Activated T-helper 2 cell treated with anti-CD3 and anti-CD28 coated beads, Interferon-gamma antibody, Interleukin-2, Interleukin-4, amounts not matched to agents 10 μg/mL and 5 μg/mL and 100 μg/mL, durations not matched to agents 14 hours and 24 hours and 36 hours (primary cell): ENCODE results near the gene MTMR1. TPM values are rescaled to one million over a fixed set of nuclear protein-coding genes. Genes with fewer than 3 reads are reported as not detected.

ENCODE experiments used
- DNase-seq: peaks from one replicate; pipeline ENCODE4 v3.0.0; 2021; ENCODE audit warnings: low spot score
- H3K27ac Mint-ChIP-seq: one replicate; pipeline ENCODE4 v1.8.0; 2021; ENCODE audit warnings: mixed read lengths
- H3K27me3 Mint-ChIP-seq: one replicate; pipeline ENCODE4 v1.8.0; 2021; ENCODE audit warnings: low read depth, mixed read lengths
- H3K36me3 Mint-ChIP-seq: one replicate; pipeline ENCODE4 v1.8.0; 2021; ENCODE audit warnings: low read depth, mixed read lengths
- H3K4me1 Mint-ChIP-seq: one replicate; pipeline ENCODE4 v1.8.0; 2021; ENCODE audit warnings: low read depth, mixed read lengths
- H3K4me3 Mint-ChIP-seq: one replicate; pipeline ENCODE4 v1.8.0; 2021; ENCODE audit warnings: low read depth, mild to moderate bottlenecking, moderate library complexity, mixed read lengths
- H3K9me3 Mint-ChIP-seq: one replicate; pipeline ENCODE4 v1.8.0; 2021; ENCODE audit warnings: mixed read lengths
- intact Hi-C: fragments of 100-400 bp; cut with micrococcal nuclease; formaldehyde crosslinking; loops from one replicate; pipeline ENCODE4 v1.15.1; 2023
- total RNA-seq: library from RNA; stranded (reverse); gene quantifications from 2 replicates; pipeline ENCODE4 v1.2.3, GENCODE V29; 2022

Gene MTMR1
- total RNA-seq, 1 donor from 2014 or later: 32.5 TPM

- H3K9me3 Mint-ChIP-seq: no peaks in the 10 kb centered on the region
- intact Hi-C loops: loop anchor here (10.0 kb wide), 1 partner anchor 67 kb away; no protein-coding TSS in a partner anchor
- no peaks in the 10 kb centered on the region for H3K27me3 Mint-ChIP-seq
- H3K4me1 Mint-ChIP-seq: peaks cover 38% of the 10 kb centered on the region
- no peak for DNase-seq
- H3K36me3 Mint-ChIP-seq: peaks cover 48% of the 10 kb centered on the region
- no peak overlapping the region for H3K4me3 Mint-ChIP-seq
- no peak overlapping the region for H3K27ac Mint-ChIP-seq
Observed at GRCh38 chrX:150701377-150701776, 8.2 kb downstream of the MTMR1 start.

- H3K36me3 Mint-ChIP-seq: peaks cover 61% of the 10 kb centered on the region
- no peak for DNase-seq
- H3K27ac Mint-ChIP-seq: peak overlapping the region; percentile 38
- intact Hi-C loops: loop anchor here (10.0 kb wide), 1 partner anchor 68 kb away; no protein-coding TSS in a partner anchor
- peaks cover 28% of the 10 kb centered on the region for H3K4me1 Mint-ChIP-seq
- no peak overlapping the region for H3K4me3 Mint-ChIP-seq
- no peaks in the 10 kb centered on the region for H3K9me3 Mint-ChIP-seq
- no peaks in the 10 kb centered on the region for H3K27me3 Mint-ChIP-seq
Observed at GRCh38 chrX:150702966-150703694, 9.9 kb downstream of the MTMR1 start.

GRCh38 chrX:150703695-150703974 lies 10.4 kb downstream of the MTMR1 start:
- DNase-seq: no peak
- Mint-ChIP-seq H3K9me3 (no peaks in the 10 kb centered on the region), H3K4me1 (peaks cover 28% of the 10 kb centered on the region), H3K36me3 (peaks cover 61% of the 10 kb centered on the region), H3K27me3 (no peaks in the 10 kb centered on the region), H3K4me3 (no peak overlapping the region), H3K27ac (peak overlapping the region; percentile 38)
- intact Hi-C loops: loop anchor here (10.0 kb wide), 1 partner anchor 69 kb away; no protein-coding TSS in a partner anchor

GRCh38 chrX:150704030-150704613 lies 10.9 kb downstream of the MTMR1 start:
- intact Hi-C loops: loop anchor here (1.0 to 10.0 kb wide), 2 partner anchors 9 to 69 kb away; no protein-coding TSS in a partner anchor
- Mint-ChIP-seq H3K4me1 (peaks cover 28% of the 10 kb centered on the region), H3K9me3 (no peaks in the 10 kb centered on the region), H3K4me3 (no peak overlapping the region), H3K27ac (peak overlapping the region; percentile 56), H3K27me3 (no peaks in the 10 kb centered on the region), H3K36me3 (peaks cover 61% of the 10 kb centered on the region)
- DNase-seq: no peak

GRCh38 chrX:150712619-150713018 lies 19.4 kb downstream of the MTMR1 start:
- H3K36me3 Mint-ChIP-seq: peaks cover 20% of the 10 kb centered on the region
- no peak for DNase-seq
- H3K9me3 Mint-ChIP-seq: no peaks in the 10 kb centered on the region
- no peaks in the 10 kb centered on the region for H3K27me3 Mint-ChIP-seq
- H3K4me3 Mint-ChIP-seq: no peak overlapping the region
- intact Hi-C loops: no loop called here
- peaks cover 16% of the 10 kb centered on the region for H3K4me1 Mint-ChIP-seq
- no peak overlapping the region for H3K27ac Mint-ChIP-seq

- no peaks in the 10 kb centered on the region for H3K9me3 Mint-ChIP-seq
- no peaks in the 10 kb centered on the region for H3K27me3 Mint-ChIP-seq
- peaks cover 16% of the 10 kb centered on the region for H3K36me3 Mint-ChIP-seq
- H3K27ac Mint-ChIP-seq: no peak overlapping the region
- DNase-seq: no peak
- H3K4me1 Mint-ChIP-seq: peaks cover 12% of the 10 kb centered on the region
- H3K4me3 Mint-ChIP-seq: no peak overlapping the region
- intact Hi-C loops: no loop called here
Observed at GRCh38 chrX:150715184-150715583, 22.0 kb downstream of the MTMR1 start.

GRCh38 chrX:150719621-150720020 lies 26.4 kb downstream of the MTMR1 start:
- Mint-ChIP-seq H3K4me3 (no peak overlapping the region), H3K4me1 (peaks cover 6% of the 10 kb centered on the region), H3K9me3 (peaks cover 4% of the 10 kb centered on the region), H3K27me3 (no peaks in the 10 kb centered on the region), H3K27ac (no peak overlapping the region), H3K36me3 (peaks cover 28% of the 10 kb centered on the region)
- DNase-seq: no peak
- intact Hi-C loops: no loop called here

- Mint-ChIP-seq H3K4me3 (no peak overlapping the region), H3K36me3 (peaks cover 54% of the 10 kb centered on the region), H3K27me3 (no peaks in the 10 kb centered on the region), H3K4me1 (peaks cover 10% of the 10 kb centered on the region), H3K9me3 (no peaks in the 10 kb centered on the region), H3K27ac (no peak overlapping the region)
- intact Hi-C loops: no loop called here
- no peak for DNase-seq
Observed at GRCh38 chrX:150729956-150730355, 36.8 kb downstream of the MTMR1 start.

GRCh38 chrX:150730719-150731118 lies 37.5 kb downstream of the MTMR1 start:
- Mint-ChIP-seq H3K4me3 (no peak overlapping the region), H3K9me3 (no peaks in the 10 kb centered on the region), H3K36me3 (peaks cover 58% of the 10 kb centered on the region), H3K4me1 (peaks cover 11% of the 10 kb centered on the region), H3K27ac (no peak overlapping the region), H3K27me3 (no peaks in the 10 kb centered on the region)
- no peak for DNase-seq
- intact Hi-C loops: no loop called here

- Mint-ChIP-seq H3K9me3 (no peaks in the 10 kb centered on the region), H3K27me3 (no peaks in the 10 kb centered on the region), H3K36me3 (peaks cover 64% of the 10 kb centered on the region), H3K4me1 (peaks cover 18% of the 10 kb centered on the region), H3K4me3 (no peak overlapping the region), H3K27ac (peak overlapping the region; percentile 33)
- no peak for DNase-seq
- intact Hi-C loops: no loop called here
Observed at GRCh38 chrX:150731795-150732194, 38.6 kb downstream of the MTMR1 start.

GRCh38 chrX:150736475-150736874 lies 43.3 kb downstream of the MTMR1 start:
- H3K4me3 Mint-ChIP-seq: no peak overlapping the region
- H3K9me3 Mint-ChIP-seq: no peaks in the 10 kb centered on the region
- intact Hi-C loops: no loop called here
- DNase-seq: no peak
- peak overlapping the region; percentile 38 for H3K27ac Mint-ChIP-seq
- H3K36me3 Mint-ChIP-seq: peaks cover 81% of the 10 kb centered on the region
- no peaks in the 10 kb centered on the region for H3K27me3 Mint-ChIP-seq
- H3K4me1 Mint-ChIP-seq: peaks cover 15% of the 10 kb centered on the region

- Mint-ChIP-seq H3K27ac (no peak overlapping the region), H3K4me1 (no peaks in the 10 kb centered on the region), H3K27me3 (no peaks in the 10 kb centered on the region), H3K36me3 (peaks cover 42% of the 10 kb centered on the region), H3K9me3 (no peaks in the 10 kb centered on the region), H3K4me3 (no peak overlapping the region)
- intact Hi-C loops: no loop called here
- DNase-seq: no peak
Observed at GRCh38 chrX:150752124-150752523, 58.9 kb downstream of the MTMR1 start.

- Mint-ChIP-seq H3K4me3 (no peak overlapping the region), H3K9me3 (no peaks in the 10 kb centered on the region), H3K27ac (no peak overlapping the region), H3K4me1 (no peaks in the 10 kb centered on the region), H3K27me3 (no peaks in the 10 kb centered on the region), H3K36me3 (peaks cover 48% of the 10 kb centered on the region)
- no peak for DNase-seq
- intact Hi-C loops: no loop called here
Observed at GRCh38 chrX:150753357-150753756, 60.2 kb downstream of the MTMR1 start.
